GM12878 (cell line): Measurements from ENCODE around the gene APOA4. TPM values are rescaled to one million over a fixed set of nuclear protein-coding genes. Genes with fewer than 3 reads are reported as not detected.

Source experiments
- ATAC-seq: fragments of 200-7000 bp; cut with Tn5 transposase; 3 replicates; pipeline ENCODE4 v1.9.1; 2020; ENCODE audit warnings: mild to moderate bottlenecking, moderate library complexity
- BruUV-seq: library from RNA; stranded (reverse); fragments of 400-500 nt; replicated peaks from 2 replicates; lab custom pipeline; 2021; lab: Mats Ljungman, UMichigan
- CTCF ChIA-PET: fragments of 300-600 bp; sonication (Branson Sonifier 250); formaldehyde crosslinking; extraction: SDS; loops from one replicate; lab custom pipeline; 2021; ENCODE audit warnings: inconsistent platforms; lab: Yijun Ruan, JAX
- POLR2A ChIA-PET: fragments of 350-600 bp; formaldehyde crosslinking; extraction: SDS; loops from one replicate; lab custom pipeline; 2021; ENCODE audit warnings: inconsistent platforms; lab: Charles Lee
- RAD21 ChIA-PET: fragments of 300-600 bp; sonication (Branson Sonifier 250); formaldehyde crosslinking; loops from one replicate; lab custom pipeline; 2023; ENCODE audit warnings: antibody characterized with exemption; ENCODE audit not compliant: unreplicated experiment; lab: Charles Lee
- SMC1A ChIA-PET: fragments of 300-600 bp; sonication (Branson Sonifier 250); formaldehyde crosslinking; loops from one replicate; lab custom pipeline; 2023; ENCODE audit not compliant: unreplicated experiment, uncharacterized antibody; lab: Charles Lee
- DNase-seq: peaks from one replicate; pipeline ENCODE4 v3.0.0-alpha.2; 2011; ENCODE audit warnings: low read depth, low spot score
- FAIRE-seq: peaks from 3 replicates; lab custom pipeline; 2011; peaks lifted over from hg19 to GRCh38; lab: Jason Lieb, UNC
- H2AFZ ChIP-seq: 2 replicates; pipeline ENCODE4 v1.6.0; 2011; ENCODE audit warnings: low read depth, low read length, control low read depth; ENCODE audit not compliant: control insufficient read depth
- H3K27ac ChIP-seq: 2 replicates; pipeline ENCODE4 v1.5.1; 2011; ENCODE audit warnings: control low read depth; ENCODE audit not compliant: control insufficient read depth, insufficient read depth
- H3K27me3 ChIP-seq, 2 experiments: replicated peaks in 1 of 2; 2 replicates each; pipeline versions ENCODE4 v1.6.0 to v1.6.1; 2011; ENCODE audit warnings: low read length in 1 of 2; ENCODE audit not compliant: control insufficient read depth in 2 of 2, insufficient read depth in 2 of 2
- H3K36me3 ChIP-seq, 2 experiments: 2 replicates each; pipeline ENCODE4 v1.5.1; 2011; ENCODE audit warnings: low read length in 1 of 2; ENCODE audit not compliant: control insufficient read depth in 2 of 2, insufficient read depth in 2 of 2
- H3K4me1 ChIP-seq: 2 replicates; pipeline ENCODE4 v1.6.1; 2011; ENCODE audit warnings: mild to moderate bottlenecking, low read length, moderate library complexity, mixed read lengths; ENCODE audit not compliant: control insufficient read depth, insufficient read depth
- H3K4me2 ChIP-seq: 2 replicates; pipeline ENCODE4 v1.6.0; 2011; ENCODE audit warnings: control low read depth; ENCODE audit not compliant: control insufficient read depth, insufficient read depth
- H3K4me3 ChIP-seq: fragments of 200-600 bp; sonication (generic); 2 replicates; pipeline ENCODE4 v1.5.1; 2016
- H3K79me2 ChIP-seq: 2 replicates; pipeline ENCODE4 v1.6.0; 2011; ENCODE audit warnings: low read length; ENCODE audit not compliant: control insufficient read depth, insufficient read depth
- H3K9ac ChIP-seq: 2 replicates; pipeline ENCODE4 v1.8.0; 2011; ENCODE audit warnings: low read length, control low read depth, mixed read lengths; ENCODE audit not compliant: control insufficient read depth, insufficient read depth
- H3K9me3 ChIP-seq: replicated peaks from 3 replicates; pipeline ENCODE4 v1.5.1; 2011; ENCODE audit warnings: mild to moderate bottlenecking, low read length; ENCODE audit not compliant: control insufficient read depth, insufficient read depth
- H4K20me1 ChIP-seq: 2 replicates; pipeline ENCODE4 v1.6.0; 2011; ENCODE audit not compliant: control insufficient read depth, insufficient read depth
- BCL11A ChIP-seq: IDR thresholded peaks from 2 replicates; pipeline ENCODE4 v1.6.1; 2011; ENCODE audit warnings: low read depth, low read length
- ELK1 ChIP-seq: IDR thresholded peaks from 2 replicates; pipeline ENCODE4 v1.6.1; 2012; ENCODE audit warnings: low read depth, low read length, improper control_type of control experiment
- HCFC1 ChIP-seq: fragments of 150-350 bp; IDR thresholded peaks from 2 replicates; pipeline ENCODE4 v1.6.1; 2014; ENCODE audit warnings: low read length
- HSF1 ChIP-seq: fragments of 150-350 bp; IDR thresholded peaks from 2 replicates; pipeline ENCODE4 v1.6.1; 2014; ENCODE audit warnings: mild to moderate bottlenecking, low read depth, low read length
- NR2F1 ChIP-seq: fragments of 450-650 bp; conservative IDR thresholded peaks from 2 replicates; pipeline ENCODE4 v1.6.1; 2017; ENCODE audit warnings: mild to moderate bottlenecking
- POLR2A ChIP-seq: IDR thresholded peaks from 2 replicates; pipeline ENCODE4 v1.6.1; 2011; ENCODE audit warnings: low read depth, mild to moderate bottlenecking, low read length
- RUNX3 ChIP-seq: IDR thresholded peaks from 2 replicates; pipeline ENCODE4 v1.6.1; 2012; ENCODE audit warnings: low read length, inconsistent platforms
- TCF12 ChIP-seq: IDR thresholded peaks from 2 replicates; pipeline ENCODE4 v1.6.1; 2011; ENCODE audit warnings: low read depth, mild to moderate bottlenecking, low read length
- TCF3 ChIP-seq: IDR thresholded peaks from 2 replicates; pipeline ENCODE4 v1.6.1; 2012; ENCODE audit warnings: low read depth, mild to moderate bottlenecking, low read length, borderline replicate concordance; ENCODE audit not compliant: insufficient read depth
- ZNF207 ChIP-seq: fragments of 450-650 bp; IDR thresholded peaks from 2 replicates; pipeline ENCODE4 v1.6.1; 2014; ENCODE audit warnings: antibody characterized with exemption, mild to moderate bottlenecking, borderline replicate concordance
- ZNF622 ChIP-seq: fragments of 450-650 bp; IDR thresholded peaks from 2 replicates; pipeline ENCODE4 v1.6.1; 2017; ENCODE audit warnings: mild to moderate bottlenecking, inconsistent platforms
- WGBS: methylation state at CpG from one replicate; pipeline ENCODE4 v1.1.6; 2016; ENCODE audit warnings: low lambda C conversion rate; ENCODE audit not compliant: insufficient replicate concordance, insufficient coverage; ENCODE audit errors: missing lambda C conversion rate; 5-methylcytosine and 5-hydroxymethylcytosine counted together
- in situ Hi-C: fragments of 300-500 bp; cut with MboI; formaldehyde crosslinking; loops from 9 replicates; pipeline ENCODE4 v1.14.3; 2018; ENCODE audit warnings: mixed read lengths
- intact Hi-C: fragments of 100-400 bp; cut with micrococcal nuclease; formaldehyde crosslinking; loops from one replicate; pipeline ENCODE4 v1.14.2; 2022; ENCODE audit not compliant: unreplicated experiment
- polyA plus RNA-seq, 11 experiments: library from polyadenylated mRNA; depleted of rRNA in 4 of 11; unstranded in 6 of 11; stranded (reverse) in 5 of 11; fragments of >200 nt; fragmentation: Nextera tagmentation in 4 of 11; fragmentation: Illumina TruSeq in 1 of 11; extraction: Ambion mirVana in 4 of 11; extraction: Trizol in 1 of 11; gene quantifications; 1 replicate in 1 of 11; 2 replicates in 10 of 11; pipeline versions ENCODE4 v1.2.1 to v1.2.3, GENCODE V29; 2011 to 2016; ENCODE audit warnings: inconsistent platforms in 2 of 11, missing spikeins in 2 of 11, low read depth in 1 of 11
- total RNA-seq, 4 experiments: library from RNA; depleted of rRNA in 3 of 4; stranded (reverse); fragments of >200 nt in 3 of 4; fragmentation: Illumina TruSeq in 1 of 4; extraction: Trizol in 1 of 4; gene quantifications; 2 replicates each; pipeline versions ENCODE4 v1.2.1 to v1.2.3, GENCODE V29; 2013 to 2021

The APOA4 gene
- total and polyA plus RNA-seq, 10 of the 15 experiments (the other 5 are each of a cell fraction or from before 2014, with no cell fraction given) = not detected

- H3K27ac ChIP-seq = no peak overlapping the region
- BruUV-seq = no TSS peak
- TF ChIP-seq BCL11A = no peak
- no peak for TF ChIP-seq HCFC1
- no peak for TF ChIP-seq HSF1
- no peak for TF ChIP-seq ELK1
- no peak for TF ChIP-seq TCF3
- TF ChIP-seq NR2F1 = no peak
- no peak for TF ChIP-seq ZNF207
- no peak for TF ChIP-seq ZNF622
- TF ChIP-seq TCF12 = no peak
- TF ChIP-seq RUNX3 = no peak
- TF ChIP-seq POLR2A = no peak
- TF ChIP-seq, all 136 proteins: peak for 0
- Histone ChIP-seq H3K4me1 (no peaks in the 10 kb centered on the region), H3K4me3 (no peak overlapping the region), H3K9me3 (no peaks in the 10 kb centered on the region), H3K36me3 (peaks cover 11 to 14% of the 10 kb centered on the region in 2 experiments; a peak in 3 of 4 replicates), H4K20me1 (no peaks in the 10 kb centered on the region), H2AFZ (no peak overlapping the region), H3K27me3 (no peaks in the 10 kb centered on the region), H3K79me2 (no peaks in the 10 kb centered on the region), H3K9ac (no peak overlapping the region), H3K4me2 (no peak overlapping the region)
- FAIRE-seq (no peak), ATAC-seq (no peak), DNase-seq (no peak)
- in situ Hi-C loops = no loop called here
- ChIA-PET POLR2A (no interaction called here), RAD21 (interaction anchor here (1.1 kb wide), 1 partner anchor 336 kb away, joined by 3 read pairs; no protein-coding TSS in a partner anchor), SMC1A (no interaction called here), CTCF (interaction anchor here (1.6 kb wide), 1 partner anchor 53 kb away, joined by 3 read pairs; the partner anchor contains the start of gene APOA5)
- WGBS = 93% methylated on average over 9 of the region's 9 CpGs
- intact Hi-C loops = no loop called here
These were observed 20.6 kb upstream of the APOA4 start for GRCh38 chr11:116843661-116844060.
